HG03521 (cell line): ENCODE results near the gene DUSP2.

ENCODE experiments used
- ATAC-seq: cut with Tn5 transposase; IDR thresholded peaks from one replicate; pipeline ENCODE4 v1.9.1; 2021; ENCODE audit warnings: mild to moderate bottlenecking, moderate library complexity; ENCODE audit not compliant: unreplicated experiment

Gene DUSP2

DNA sequence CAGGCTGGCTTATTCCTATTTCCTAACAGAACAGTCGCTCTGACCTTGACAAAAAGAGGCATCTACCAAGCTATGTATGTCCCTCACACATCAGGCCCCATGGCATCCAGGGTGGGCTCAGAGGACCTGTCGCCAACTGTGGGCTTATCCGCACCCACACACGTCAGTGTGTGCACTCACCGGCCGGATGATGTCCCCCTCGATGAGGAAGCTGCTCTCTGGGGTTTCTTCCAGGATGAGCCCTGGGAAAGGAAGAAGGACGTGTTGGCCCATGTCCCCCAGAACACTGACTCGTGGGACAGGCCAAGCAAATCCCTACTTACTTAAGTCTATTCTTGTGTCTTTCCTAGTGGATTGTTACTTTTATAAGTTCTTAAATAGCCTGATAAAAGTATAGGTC lies 10.1 kb downstream of the DUSP2 start:
- no peak for ATAC-seq

DNA sequence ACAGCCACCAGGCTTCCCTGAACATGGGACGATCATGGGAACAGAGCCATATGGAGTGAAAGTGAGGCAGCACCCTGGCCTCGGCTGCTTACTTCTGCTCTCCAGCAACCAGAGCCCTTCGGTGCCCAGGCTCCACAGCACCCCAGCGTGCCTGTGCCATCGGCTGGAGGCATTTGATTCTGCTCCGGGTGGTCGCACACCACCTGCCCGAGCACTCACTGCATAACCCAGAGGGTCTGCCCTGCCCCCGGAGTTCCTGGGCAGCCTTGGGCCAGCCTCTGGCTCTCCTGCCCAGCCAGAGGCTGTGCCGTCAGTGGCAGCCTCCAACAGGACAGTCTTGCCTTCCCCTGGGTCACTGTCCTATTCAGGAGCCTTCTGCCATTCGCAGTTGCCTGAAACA lies 10.8 kb downstream of the DUSP2 start:
- ATAC-seq = no peak

DNA sequence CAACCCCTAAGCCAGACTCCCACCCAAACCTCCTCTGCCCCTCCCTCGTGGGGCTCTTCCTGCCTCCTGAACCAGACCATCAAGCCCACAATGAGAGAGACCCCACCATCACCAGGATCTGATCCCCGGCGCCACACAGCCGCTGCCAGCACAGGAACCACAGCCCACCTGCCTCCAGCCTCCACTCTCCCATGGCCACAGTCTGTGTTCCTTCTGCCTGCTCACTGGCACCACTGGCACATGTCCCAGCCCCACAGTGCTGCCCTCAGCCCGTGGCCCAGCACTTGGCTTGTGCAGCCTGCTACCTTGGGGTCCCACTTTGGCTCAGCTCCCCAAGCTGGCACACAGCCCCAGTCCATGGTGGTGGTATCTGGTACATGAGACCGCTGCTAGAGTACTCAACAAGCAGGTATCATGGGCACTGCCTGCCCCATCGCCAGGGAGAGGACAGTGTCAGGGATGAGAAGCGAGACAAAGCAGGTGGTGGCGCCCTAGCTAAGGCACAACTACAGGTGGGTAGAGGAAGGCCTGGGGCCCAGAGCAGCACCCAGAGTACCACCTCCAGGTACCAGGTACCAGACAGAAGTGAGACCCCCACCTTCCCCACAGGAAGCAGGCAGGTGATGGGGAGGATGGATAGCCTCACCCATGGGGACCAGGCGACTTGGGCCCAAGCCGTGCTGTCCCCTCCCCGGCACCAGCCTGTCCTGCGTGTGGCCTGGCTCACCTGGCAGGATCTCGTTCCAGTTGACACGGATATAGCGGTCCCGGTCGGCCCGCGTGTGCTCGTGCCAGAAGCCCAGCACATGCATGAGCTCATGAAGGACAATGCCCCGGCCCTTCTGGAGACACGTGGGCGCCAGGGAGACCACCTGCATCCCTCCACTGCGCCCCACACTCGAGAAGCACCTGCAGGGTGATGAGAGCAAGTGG lies 13.2 kb downstream of the DUSP2 start:
- no peak for ATAC-seq

DNA sequence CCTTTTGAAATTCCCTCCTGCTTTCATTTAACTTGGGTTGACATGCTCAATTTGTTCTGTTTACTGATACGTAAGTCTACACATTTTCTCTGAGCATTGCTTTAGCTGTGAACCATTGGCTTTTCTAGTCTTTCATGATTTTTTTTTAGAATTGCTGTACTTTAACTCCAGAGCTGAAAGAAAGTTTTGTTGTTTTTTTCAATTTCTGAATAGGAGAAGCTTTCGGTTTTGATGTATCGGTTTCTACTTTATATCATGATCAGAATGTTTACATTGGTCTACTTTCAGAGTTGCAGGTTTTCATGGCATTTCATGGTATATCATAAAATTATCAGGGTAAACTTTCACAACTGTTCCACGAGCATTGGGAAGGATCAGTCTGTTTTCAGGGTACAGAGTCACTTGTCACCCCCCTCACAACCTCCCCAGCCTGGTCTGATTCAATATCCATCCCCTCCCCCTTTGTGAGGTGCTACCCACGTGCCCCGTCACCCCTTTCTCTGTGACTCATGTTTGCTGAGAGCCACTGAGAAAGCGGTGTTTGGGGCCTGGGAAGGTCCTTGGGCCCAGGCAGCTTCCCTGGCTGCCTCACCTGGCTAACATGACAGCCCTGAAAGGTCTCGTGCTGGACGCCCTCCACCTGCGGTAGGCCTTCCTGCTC lies 14.0 kb downstream of the DUSP2 start:
- ATAC-seq = no peak

DNA sequence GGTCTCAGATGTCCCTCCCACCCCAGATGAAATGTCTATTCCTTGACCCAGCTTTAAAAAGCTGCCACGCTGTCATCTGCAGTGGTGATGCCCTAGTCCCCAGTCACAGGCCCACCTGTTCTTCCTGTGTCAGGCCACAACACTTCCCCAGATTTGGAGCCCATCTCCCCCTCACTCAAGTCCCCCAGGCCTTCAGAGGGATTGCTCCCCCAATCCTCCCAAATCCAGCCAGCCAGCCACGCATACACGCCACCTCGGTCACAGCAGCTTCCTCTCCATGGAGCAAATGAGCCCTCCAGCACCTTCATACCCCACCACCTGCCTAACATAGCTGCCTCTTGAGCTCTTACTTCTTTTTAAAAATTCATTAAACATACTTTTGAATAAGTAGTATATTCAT lies 14.8 kb downstream of the DUSP2 start:
- no peak for ATAC-seq

DNA sequence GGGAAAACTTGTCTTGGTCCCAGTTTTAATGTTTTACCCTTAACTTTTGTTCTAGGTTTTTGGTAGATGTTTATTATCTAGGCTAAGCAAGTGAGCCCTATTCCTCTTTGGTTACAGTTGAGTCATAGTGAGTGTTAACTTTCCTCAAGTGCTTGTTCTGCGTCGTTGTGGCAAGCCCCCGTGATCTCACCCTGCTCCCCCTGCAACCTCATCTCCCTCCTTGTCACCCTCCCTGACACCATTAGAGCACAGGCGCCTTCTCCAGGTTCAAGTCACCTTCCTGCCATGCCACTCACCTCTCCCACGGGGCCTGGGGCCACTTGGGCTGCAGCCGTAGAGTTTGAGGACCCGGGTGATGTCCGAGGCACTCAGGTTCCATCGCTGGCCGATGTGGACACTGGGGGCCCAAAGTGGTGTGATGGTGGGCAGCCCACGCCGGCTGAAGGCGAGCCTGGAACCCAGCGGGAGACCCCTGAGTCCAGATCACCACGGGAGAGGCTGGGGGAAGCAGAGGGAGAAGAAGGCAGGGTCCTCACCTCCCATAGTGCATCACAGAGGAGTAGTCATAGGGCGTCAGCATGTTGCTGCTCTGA lies 15.6 kb downstream of the DUSP2 start:
- no peak for ATAC-seq

DNA sequence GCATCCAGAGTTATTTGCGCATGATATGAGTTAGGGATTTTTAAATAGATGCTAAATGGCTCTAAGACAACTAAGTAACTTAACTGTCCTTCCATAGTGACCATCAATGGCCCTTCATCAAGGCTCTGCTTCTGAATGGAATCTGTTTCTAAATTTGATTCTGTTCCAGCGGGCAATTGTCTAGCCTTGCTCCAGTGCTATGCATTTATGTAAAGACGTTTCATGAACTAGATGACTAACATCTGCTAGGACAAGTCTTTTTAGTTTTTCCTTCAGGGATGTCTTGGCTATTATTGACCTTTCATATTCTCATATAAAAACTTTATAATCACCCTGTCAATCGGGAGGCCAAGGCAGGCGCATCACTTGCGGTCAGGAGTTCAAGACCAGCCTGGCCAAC lies 16.8 kb downstream of the DUSP2 start:
- no peak for ATAC-seq

DNA sequence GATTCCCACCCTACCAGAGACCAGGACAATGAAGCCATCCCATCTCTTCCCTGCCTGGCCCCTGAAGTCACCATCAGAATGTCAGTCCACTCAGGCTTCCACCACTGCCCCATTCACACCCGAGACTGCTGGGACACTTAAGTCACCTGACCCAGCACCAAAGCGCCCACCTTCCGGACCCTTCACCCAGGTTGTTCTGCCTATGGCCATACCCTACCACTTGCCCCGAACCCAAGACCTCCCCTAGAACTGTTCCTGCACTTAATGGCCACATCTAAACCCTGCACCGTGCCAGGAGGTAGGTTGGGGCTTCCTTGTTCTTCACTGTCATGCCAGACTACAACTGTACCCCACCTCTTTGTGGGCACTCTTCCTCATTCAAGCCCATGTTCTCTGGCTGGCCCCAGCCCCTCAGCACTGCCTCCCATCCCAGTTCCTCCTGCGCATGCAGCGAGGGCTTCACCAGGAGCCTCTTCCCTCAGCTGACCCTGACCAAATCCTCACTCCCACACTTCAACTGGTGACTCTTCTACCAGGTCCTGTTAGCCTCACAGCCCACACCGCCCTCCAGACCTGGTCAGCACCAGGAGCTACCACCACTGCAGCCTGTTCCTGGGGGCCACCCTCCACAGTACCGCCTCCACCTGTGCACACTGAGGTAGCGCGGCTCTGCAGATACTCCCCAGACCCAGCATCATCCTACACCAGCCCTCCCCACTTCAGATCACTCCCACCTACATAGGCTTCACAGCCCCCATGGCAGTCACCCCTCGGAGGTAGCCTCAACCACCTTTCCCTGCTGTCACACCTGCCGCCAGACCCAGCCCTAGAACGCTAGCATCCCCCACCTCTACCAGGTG lies 20.6 kb downstream of the DUSP2 start:
- no peak for ATAC-seq

DNA sequence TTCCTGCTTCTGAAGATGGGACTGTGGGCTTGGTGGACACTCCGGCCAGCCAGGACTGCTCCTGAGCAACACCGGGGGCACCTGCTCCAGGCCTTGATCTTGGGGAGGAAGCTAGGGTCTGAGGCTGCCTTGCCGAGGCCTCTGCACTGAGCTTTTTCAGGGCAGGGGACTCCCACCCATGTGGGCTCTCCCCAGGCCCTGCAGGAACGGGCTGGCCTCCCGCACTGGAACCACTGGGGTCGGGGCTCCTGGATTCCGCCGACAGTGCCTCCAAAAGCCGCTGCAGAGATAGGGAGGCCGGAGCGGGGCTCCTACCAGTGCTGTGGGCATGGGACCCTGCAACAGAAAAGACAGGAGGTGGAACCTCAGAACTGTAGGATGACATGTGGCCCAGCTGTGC lies 21.3 kb downstream of the DUSP2 start:
- no peak for ATAC-seq

DNA sequence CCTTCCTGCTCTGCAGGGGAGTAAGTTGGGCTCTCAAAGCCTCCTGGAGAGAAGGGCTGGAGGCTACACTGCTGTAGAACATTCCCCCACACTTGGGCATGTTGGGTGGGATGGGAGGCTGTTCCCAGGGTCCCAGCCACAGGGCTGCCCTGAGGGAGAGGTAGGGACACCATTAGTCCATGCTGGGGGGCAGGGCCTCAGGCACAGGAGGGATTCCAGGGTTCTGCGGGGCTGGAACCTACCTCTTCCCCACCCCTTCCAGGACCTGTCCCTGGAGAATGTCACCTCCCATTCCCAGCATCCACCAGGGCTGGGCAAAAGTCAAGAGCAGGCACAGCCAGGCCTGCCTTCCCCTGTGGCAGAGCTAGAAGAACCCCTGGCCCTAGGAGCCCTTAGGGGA lies 21.9 kb downstream of the DUSP2 start:
- ATAC-seq = no peak

DNA sequence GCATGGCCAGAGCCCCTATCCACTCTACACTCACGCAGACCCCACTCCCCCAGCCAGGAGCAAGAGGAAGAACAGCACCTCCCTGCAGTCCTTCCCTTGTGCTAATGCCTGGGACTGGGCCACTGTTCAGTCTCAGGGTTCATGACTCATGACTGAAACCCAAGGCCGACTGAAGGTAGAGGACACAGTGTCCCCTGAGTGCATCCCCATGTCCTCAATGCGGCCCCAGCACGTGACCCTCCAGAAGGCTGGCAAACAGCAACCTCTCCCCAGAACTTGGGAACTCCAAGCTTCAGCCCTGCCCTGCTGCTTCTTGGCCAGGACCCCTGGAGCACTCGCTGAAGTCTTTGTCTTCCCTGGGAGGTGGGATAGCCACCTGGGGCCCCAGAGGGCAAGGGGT lies 22.8 kb downstream of the DUSP2 start:
- ATAC-seq = no peak

DNA sequence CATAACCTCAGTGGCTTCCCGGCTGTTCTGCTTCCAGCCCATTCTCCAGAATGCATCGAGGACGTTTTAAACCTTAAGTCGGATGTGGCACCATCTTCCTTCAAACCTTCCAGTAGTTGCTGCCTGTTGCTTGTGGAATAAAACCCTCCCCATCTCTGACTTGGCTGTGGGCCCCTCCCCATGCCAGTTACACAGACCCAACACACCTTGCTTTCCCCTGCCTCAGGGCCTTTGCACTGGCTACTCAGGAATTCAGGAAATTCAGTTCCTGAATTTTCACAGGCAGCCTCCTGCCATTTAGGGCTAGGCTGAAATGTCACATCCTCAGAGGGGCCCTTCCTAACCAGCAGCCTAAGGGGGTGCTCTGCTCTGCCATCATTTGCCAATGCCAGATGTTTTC lies 23.8 kb downstream of the DUSP2 start:
- no peak for ATAC-seq

DNA sequence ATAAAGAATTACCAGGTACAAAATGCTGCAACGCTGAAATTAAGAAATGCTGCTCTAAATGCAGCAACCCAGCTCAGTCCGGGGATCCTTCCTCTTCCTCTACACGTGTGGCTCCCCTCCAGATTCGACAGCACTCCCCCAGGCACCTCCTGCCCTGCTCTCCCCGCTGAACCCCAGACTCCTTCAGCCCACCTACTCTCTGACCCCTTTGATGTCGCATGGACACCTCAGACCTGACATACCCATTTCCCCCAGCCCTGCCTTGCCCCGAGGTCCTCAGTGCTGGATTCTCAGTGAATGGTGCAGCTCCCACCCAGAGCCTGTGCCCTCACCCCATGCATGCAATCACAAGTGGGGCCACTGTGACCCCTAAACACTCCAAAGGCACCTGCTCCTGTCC lies 24.2 kb downstream of the DUSP2 start:
- ATAC-seq = no peak

DNA sequence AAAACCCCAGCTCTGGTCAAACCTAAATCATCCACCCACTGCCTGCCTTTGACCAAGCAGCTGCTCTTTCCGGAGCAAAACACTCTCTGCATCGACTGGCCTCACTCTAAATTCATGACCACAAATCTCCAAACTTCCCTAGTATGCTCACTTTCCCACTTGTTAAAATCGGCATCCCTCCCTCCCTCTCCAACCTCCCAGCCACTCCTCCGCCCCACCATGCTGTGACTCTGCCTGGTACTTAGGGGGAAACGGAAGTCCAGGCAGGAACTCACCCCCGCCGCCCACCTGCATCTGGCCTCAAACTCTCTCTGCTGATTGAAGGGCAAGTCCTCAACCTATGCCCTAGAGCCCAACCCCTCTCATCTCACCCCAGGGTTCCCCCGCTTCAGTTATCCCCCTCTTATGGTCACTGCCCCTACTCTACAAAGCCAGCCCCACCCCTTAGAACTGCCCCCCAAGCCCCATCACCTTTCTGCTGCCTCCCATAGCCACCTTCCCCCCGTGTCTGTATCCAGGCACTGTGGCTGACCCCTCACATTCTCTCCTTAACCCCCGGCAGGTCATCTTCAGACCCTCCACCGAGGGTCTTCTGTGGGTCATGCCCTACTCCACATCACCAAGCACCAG lies 25.0 kb downstream of the DUSP2 start:
- ATAC-seq = no peak

DNA sequence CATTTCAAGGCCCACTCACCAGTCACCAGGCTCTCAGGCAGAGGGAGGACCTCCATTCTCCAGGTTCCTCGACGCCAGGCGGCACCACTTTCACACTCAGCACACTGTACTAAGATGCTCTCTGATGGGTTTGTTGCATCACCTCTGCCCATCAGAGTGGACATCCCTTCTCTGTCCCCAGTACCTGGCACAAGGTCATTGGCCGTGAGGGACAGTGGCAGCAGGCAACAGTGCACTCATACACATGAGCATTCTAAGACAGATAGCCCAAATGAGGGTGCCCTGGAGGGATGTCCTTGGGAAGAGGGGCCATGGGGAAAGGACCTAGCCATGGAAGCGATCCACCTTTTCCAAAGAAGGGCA lies 25.9 kb downstream of the DUSP2 start:
- ATAC-seq = no peak

DNA sequence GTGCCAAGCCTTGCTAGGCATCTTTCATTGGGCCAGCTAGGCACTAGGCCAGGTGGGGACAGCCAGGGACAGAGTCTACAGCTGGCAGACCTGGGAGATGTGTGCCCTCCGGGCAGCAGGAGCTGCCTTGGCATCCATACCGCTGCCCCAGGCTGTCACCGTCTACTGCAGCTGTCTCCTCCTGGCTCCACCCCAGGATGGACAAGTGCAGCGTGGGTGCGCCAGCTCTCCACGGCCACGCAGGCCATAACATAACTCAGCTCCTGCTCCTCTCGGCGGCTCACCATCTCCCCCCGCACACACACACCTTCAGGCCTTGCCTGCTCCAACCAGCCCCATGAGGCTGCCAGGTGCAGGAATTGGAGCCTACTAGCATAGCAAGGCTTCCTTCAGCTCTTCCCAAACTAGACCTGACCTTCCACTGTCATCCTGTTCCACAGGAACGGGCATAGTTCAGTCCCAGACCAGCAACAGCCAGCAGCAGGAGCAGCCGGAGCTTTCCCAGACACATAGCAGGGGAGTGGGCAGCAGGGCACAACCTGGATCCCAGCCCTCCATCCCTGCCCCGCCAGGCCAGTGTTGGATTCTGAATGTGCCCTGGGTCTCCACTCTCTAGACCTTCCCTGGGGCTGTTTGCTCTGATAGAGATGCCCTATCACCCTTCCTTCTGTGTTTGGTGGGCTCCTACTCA lies 26.4 kb downstream of the DUSP2 start:
- no peak for ATAC-seq

DNA sequence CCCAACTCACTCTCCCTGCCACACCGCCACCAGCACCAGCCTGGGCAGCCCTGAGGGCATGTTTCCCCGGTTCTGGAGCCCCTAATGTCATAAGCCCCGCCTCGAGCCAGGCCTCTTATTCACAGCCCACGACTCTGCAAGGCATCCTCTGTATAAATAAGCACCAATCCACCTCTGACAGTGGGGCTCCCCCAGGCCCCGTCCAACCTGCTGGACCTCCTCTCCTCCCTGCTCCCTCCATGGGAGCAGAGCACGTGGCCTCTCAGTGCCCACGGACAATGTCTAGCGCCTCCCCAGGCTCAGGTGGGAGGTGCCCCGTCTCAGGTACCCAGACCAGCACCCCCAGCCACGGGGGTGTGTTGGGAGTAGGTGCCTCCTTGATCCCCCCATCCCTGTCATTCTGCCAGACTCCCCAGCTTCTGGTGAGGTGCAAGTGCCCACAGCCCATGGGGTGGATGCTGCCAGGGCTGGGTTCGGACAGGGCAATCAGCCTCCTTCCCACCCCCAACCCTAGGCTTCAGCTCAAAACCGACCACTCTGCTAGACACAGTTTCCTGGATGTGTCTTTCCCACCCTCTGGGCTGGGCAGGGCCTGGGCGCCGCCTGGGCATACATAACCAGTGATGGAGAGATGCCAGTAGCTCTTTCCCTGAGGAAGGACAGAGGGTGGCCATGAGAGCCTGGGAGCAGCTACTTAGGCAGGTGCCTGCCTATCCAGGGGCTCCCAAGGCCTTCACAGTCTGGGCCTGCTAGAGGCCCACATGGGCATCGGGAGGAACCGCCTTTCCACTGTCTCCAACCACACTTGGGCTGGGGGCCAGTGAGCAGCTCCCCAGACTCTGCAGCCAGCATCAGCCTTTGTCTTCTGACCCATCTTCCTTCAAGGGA lies 27.3 kb downstream of the DUSP2 start:
- ATAC-seq = no peak

DNA sequence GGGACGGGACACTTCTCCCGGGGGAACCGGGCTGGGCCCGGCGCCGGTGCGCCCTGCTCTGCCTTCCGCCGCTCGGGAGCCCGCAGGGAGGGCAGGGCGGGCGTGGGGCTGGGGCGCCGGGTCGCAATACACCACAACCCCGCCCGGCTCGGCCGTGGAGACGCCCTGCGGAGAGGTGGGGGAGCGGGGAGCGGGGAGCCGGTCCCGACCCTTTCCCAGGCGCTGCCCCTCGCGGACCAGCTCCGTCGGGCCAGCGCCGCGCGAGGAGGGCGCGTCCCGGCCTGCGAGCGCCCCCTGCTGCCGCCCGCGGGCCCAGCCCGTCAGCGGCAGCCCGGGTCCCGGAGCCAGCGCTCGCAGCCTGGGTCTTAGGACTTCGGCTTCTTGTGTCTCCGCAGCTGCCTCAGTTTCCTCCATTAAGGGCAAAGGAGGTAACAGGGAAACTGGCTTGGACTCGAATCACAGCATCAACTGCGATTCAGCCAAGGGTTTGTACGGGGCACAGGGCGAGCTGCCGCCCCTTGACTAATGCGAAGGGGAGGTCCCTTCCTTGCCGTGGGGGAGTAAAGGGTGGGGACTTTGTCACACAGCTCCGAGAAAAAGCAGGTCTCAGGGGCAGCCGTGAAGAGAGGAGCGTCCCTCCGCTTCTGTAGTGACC lies 28.2 kb downstream of the DUSP2 start:
- ATAC-seq = peak; percentile 64

DNA sequence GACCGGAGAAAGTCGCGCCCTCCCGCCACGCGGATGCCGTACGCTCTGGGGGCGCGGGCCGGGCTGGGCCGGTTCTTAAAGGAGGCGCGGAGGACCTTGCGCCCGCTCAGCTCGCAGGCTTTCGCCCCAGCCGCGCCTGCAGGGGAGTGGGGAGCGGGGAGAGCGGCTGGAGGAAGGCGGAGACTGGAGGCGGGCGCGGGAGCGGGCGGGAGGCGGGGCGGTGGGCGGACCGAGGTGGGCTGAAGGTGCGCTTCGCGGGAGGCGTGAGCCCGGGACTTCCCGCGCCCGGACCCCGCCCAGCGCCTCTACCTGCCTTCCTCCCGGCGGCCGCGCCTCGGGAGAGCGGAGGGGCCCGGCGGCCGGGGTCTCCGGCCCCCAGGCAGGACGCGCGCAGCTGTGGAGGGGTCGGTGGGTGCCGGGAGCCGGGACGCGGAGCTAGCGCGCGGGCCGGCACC lies 28.8 kb downstream of the DUSP2 start, which contains the start of gene ADRA2B:
ADRA2B (minus strand) TSS at position 148 of the 455 bp plus-strand sequence. CDS start 422 bp downstream, outside the sequence.
- peak; percentile 29 for ATAC-seq
